Tibial nerve (tissue), 3 donors: Measurements from ENCODE around the gene RAD23A.

Experiments used
- CTCF ChIP-seq, 5 experiments: fragments of 200-600 bp in 3 of 5; fragments of 450-650 bp in 2 of 5; sonication (generic) in 3 of 5; IDR thresholded peaks; one replicate each; pipeline ENCODE4 v1.5.1; 2016 to 2019; ENCODE audit warnings: antibody characterized with exemption in 5 of 5, mild to moderate bottlenecking in 3 of 5, moderate library complexity in 2 of 5
- POLR2A ChIP-seq, 2 donors: fragments of 450-650 bp; IDR thresholded peaks; one replicate each; pipeline ENCODE4 v1.6.1; 2017; ENCODE audit warnings: antibody characterized with exemption in 2 of 2, mild to moderate bottlenecking in 2 of 2, moderate library complexity in 2 of 2

DNA sequence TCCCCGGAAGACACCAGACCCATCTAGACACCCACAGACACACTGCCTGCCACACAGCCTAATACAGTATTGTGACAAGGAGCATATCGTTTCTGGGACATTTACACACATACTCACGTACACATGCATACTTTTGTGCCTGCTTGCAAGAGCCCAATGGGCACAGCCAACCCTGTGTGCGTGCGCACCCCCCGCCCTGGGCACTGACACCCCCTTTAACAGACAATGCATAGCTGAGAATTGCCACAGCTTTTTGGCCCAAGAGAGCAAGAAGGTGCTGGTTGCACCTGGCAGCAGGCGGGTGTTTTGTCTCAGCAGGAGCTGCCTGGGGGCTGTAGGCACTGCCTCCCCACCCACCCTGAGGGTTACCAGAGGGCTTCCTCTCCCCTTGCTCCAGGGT is 47.9 kb downstream of the RAD23A start:
- TF ChIP-seq CTCF (IDR thresholded peaks at IDR 0.05) (no peak), POLR2A (IDR thresholded peaks at IDR 0.05) (no peak)
